Erythroblast (primary cell): ENCODE measurements around the gene PLSCR2.
"Not testable (repeated sequence)": the region's sequence is repeated elsewhere in the genome, so short reads cannot be mapped to it uniquely, and the experiment has no call there.

ENCODE experiments used
- DNase-seq, 2 experiments: peaks; one replicate each; lab custom pipeline; 2025; lab: John Stamatoyannopoulos, UW
- GATA1 ChIP-seq: IDR thresholded peaks from 2 replicates; pipeline ENCODE4 v1.6.1; 2011; ENCODE audit warnings: low read depth, mild to moderate bottlenecking, control low read depth, low read length, moderate library complexity
- POLR2A ChIP-seq: IDR thresholded peaks from 2 replicates; pipeline ENCODE4 v1.6.1; 2011; ENCODE audit warnings: mild to moderate bottlenecking, low read length

The PLSCR2 gene

DNA sequence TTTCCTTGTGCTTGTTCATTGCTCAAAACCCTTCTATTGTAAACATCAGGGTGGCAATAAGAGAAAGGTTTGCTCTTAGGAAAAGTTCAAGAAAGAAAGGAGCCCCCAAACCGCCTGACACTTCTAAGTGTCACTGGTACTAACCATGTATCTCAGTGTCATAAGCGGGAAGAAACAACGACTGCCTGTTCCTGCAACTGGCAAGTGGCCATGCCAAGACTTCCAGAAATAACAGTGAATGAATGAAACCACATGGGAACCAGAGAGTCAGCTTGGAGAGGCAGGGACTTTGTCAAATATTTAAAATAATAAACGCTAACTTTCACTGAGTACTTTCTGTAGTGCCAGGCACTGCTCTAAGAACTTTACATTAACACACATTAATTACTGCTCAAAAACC is 1.1 kb downstream of the PLSCR2 start:
- TF ChIP-seq GATA1: no peak
- no peak for TF ChIP-seq POLR2A
- DNase-seq: no peak

GRCh38 chr3:146466604-146467003 is 2.8 kb downstream of the PLSCR2 start:
- no peak for DNase-seq
- no peak for TF ChIP-seq POLR2A
- TF ChIP-seq GATA1: no peak

DNA sequence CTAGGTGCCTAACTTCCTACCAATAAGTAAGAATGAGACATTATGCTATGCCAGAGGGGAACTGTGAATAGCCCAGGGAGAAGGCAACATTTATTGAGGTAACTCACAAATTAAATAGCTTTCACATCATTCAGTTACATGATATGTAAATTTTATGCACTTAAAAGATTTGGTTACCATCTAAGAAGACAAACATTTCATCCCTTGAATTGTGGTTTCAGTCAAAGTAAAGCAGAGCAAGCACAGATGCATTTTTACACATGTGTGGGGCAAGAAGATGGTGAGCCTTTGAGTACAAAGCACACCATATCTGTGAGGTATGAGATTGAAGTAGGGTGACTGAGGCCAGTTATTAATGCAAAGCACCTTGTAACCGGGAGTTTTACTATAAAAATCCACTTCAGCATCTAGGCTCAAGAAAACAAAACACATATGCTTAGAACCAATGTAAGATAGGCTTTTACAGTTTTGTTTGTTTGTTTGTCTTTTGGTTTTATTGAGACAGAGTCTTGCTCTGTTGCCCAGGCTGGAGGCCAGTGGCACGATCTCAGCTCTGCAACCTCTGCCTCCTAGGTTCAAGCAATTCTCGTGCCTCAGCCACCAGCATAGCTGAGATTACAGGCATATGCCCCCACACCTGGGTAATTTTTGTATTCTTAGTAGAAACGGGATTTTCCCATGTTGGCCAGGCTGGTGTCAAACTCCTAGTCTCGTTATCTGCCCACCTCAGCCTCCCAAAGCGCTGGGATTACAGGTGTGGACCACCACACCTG is 3.5 kb downstream of the PLSCR2 start:
- no peak for TF ChIP-seq POLR2A
- no peak for TF ChIP-seq GATA1
- DNase-seq: no peak

- TF ChIP-seq GATA1: no peak
- TF ChIP-seq POLR2A: no peak
- no peak for DNase-seq
Measured at GRCh38 chr3:146464783-146465182, 4.6 kb downstream of the PLSCR2 start.

DNA sequence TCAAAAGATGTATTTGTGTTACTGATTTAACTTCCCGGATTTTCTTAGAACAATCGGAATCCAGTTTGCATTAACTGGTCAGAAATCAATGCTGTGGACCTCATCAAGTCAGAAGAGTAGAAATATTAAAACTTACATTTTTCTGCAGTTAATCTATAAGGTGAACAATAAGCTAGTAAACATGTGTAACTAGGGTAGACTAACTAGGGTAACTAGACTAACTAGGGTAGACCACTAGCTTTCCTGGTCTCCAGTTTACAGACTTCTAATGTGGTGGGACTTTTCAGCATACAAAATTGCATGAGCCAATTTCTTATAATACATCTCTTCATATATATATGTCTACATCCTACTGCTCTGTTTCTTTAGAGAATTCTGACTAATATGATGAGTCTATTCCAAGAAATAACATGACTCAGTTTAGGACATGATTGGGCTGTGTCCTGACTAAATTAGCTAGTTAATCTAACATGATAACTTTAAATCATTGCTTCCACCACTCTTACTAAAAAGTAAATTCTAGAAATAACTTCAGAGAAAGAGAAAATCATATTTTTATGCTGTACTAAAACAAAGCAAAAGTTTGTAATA is 5.3 kb downstream of the PLSCR2 start:
- no peak for TF ChIP-seq POLR2A
- TF ChIP-seq GATA1: no peak

GRCh38 chr3:146454796-146455195 is 14.6 kb downstream of the PLSCR2 start:
- no peak for DNase-seq
- TF ChIP-seq GATA1 (no peak), POLR2A (no peak)

More for the DNA sequence above, 5.3 kb downstream of the PLSCR2 start:
- no peak for DNase-seq

- TF ChIP-seq POLR2A: no peak
- DNase-seq: no peak
Measured at GRCh38 chr3:146449613-146450012, 19.7 kb downstream of the PLSCR2 start.

GRCh38 chr3:146449076-146449475 is 20.3 kb downstream of the PLSCR2 start:
- TF ChIP-seq POLR2A (no peak), GATA1 (no peak)
- DNase-seq: no peak

- DNase-seq: no peak
- no peak for TF ChIP-seq POLR2A
- TF ChIP-seq GATA1: no peak
Measured at GRCh38 chr3:146446026-146446425, 23.3 kb downstream of the PLSCR2 start.

DNA sequence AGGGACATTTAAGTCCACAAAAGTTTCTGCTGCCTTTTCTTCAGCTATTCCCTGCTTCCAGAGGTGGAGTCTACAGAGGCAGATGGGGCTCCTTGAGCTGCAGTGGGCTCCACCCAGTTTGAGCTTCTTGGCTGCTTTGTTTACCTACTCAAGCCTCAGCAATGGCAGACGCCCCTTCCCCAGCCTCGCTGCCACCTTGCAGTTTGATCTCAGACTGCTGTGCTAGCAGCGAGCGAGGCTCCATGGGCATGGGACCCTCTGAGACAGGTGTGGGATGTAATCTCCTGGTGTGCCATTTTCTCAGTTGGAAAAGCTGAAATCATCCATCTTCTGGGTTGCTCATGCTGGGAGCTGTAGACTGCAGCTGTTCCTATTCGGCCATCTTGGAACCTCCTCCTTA is 29.1 kb downstream of the PLSCR2 start:
- DNase-seq: not testable (repeated sequence)

DNA sequence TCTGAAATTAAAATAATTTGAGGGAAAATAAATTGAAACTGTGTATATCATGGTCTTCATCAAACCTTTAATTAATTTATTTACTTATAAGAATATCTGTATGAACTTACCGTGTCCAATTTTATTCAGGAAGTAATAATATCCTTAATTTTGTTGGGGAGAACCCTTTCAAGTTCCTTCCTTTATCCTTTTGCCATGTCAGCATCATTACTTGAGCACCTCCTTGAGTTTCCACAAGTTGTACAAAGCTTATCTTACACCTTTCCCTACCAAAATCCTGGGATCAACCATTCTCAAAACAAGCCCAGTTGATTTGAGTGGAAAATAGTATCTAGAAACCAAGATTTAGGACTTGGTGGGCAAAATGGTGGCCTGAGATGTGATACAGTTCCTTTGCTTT is 37.3 kb downstream of the PLSCR2 start:
- no peak for DNase-seq
- TF ChIP-seq POLR2A (no peak), GATA1 (no peak)

DNA sequence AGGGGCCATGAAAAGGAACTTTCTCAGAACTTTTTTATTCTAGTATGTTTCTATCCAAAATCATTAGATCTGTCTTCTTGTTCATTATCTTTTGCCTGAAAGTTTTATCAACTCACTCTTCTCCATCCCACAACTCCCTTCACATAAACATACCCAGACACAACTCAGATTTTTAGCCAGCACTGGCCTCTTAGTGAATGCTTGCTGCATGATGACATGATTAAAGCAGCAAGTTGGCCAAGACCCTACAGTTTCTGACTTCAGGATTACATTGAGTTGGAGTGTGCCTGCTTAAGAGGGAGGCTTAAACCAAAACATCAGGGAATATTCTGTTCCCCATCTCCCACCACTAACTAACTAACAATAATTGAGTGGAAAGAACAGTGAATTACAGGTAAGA is 38.1 kb downstream of the PLSCR2 start:
- TF ChIP-seq GATA1: no peak
- no peak for TF ChIP-seq POLR2A
- DNase-seq: no peak

- TF ChIP-seq POLR2A: no peak
- TF ChIP-seq GATA1: no peak
- no peak for DNase-seq
Measured at GRCh38 chr3:146425341-146425740, 44.0 kb downstream of the PLSCR2 start.

DNA sequence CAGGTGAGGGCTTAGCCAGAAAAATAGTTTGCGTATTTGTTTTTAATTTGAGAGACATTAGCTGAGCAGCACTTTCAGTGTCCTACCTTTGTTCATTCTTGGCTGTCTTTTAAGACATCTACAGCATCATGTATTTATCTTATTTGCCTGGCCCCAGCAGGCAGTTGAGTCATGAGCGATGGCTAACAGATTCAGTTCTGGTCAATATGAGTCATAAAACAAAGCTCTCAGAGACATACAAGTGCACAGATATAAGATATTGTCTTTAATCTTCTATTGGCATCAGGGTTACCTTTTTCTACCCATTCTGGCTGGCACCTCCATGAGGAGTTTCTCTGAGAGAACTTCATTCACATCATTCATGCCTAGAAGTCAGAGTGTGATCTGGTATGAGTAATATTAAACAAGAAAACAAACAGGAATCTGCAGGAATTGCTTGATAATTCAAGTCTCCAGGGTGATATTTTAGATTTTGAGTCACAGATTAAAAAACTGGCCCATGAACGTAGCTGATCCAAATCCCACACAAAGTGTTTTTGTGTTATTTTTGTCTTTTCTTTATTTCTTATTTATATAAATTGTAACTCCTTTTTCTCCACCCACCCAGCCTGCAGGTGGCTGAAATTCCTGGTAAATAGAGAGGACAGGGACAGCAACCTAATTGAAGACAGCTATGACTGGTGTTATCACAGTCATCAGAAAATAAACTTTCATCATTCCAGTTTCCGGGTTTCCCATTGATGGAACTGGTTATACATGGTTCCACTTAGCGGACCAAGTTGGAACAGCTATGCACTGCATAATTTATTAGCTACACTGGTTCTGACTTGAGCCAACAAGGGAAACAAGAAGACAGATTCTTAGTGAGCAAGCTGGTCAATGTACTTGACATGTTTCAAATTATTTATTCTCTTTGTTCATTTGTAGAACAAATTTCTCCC is 47.3 kb downstream of the PLSCR2 start:
- DNase-seq: no peak
- TF ChIP-seq GATA1 (no peak), POLR2A (no peak)
